Measurements from ENCODE around the gene GATA2.

The GATA2 gene

GRCh38 chr3:128455786-128456748 lies 36.9 kb downstream of the GATA2 start:
- DNase-seq = no peak

DNA sequence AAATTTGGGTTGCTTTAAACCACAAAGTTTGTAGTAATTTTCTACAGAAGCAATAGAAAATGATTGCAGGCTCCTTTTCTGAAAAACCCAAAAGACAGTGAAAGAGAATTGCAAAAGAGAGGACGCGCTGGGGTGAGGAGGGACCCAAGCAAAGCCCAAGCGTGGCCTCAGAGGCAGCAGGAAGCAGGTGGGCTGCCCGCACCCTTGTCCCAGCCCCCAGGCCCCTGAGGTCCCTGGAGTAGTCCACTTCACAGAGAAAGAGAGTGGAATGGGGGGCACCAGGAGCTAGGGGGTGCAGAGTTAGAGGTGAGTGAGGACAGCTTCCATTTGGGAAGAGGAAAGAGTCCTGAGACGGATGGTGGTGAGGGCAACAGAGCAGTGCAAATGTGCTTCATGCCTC lies 37.9 kb downstream of the GATA2 start:
- DNase-seq = no peak

DNA sequence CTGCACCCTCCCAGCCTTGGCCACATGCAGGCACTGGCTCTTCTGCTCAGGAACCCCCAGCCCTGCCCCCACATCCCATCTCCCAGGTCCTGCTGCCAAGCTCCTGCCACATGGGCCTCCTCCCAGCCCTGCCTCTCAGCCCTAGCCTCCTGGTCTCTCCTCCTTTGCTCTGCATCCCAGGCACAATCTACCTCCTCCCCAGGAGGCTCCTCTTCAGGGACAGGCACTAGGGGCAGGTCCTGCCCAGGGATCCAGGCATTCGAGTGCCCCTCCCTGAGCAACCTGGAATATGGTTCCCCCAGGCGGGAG lies 38.7 kb downstream of the GATA2 start:
- no peak for DNase-seq

DNA sequence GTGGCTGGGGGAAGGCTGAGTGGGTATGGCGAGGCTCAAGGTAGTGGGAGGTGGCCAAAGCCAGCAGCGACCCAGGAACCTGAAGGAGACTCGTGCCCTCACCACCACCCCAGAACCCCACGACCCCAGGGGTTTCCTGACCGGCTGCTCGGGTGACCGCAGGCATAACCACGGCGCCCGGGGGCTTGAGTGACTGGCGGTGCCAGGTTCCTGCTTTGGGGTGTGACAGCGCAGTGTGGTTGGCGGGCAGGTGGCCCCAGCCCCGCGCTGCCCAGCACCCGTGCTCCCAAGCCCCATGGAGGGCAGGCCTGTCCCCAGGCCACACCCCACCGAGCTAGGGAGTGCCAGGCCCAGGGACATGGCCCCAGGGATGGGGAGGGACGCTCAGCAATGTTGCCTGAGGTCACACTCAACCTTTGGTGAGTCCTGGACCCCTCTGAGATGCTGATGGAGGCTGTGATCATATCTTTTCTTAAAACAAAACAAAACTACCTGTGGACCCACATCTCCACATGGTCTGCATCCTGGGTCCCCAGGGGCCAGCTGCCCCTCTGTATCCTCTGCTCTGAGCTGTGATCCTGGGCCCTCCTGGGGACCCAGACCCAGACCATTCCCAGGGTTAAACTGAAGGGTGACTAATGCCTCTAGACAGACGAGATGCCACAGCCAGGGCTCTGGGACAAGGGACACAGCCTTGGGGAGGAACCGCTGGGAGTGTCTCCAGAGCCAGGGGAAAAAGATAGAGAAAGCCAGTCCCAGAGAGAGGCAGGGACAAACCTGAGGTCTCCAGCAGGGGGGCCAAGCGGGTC lies 39.3 kb downstream of the GATA2 start:
- no peak for DNase-seq

GRCh38 chr3:128452678-128453275 lies 40.2 kb downstream of the GATA2 start:
- DNase-seq = no peak

- no peak for DNase-seq
Observed at GRCh38 chr3:128452120-128452519, 40.9 kb downstream of the GATA2 start.

GRCh38 chr3:128449111-128449638 lies 43.8 kb downstream of the GATA2 start:
- no peak for DNase-seq

GRCh38 chr3:128448491-128448890 lies 44.5 kb downstream of the GATA2 start:
- DNase-seq = no peak

DNA sequence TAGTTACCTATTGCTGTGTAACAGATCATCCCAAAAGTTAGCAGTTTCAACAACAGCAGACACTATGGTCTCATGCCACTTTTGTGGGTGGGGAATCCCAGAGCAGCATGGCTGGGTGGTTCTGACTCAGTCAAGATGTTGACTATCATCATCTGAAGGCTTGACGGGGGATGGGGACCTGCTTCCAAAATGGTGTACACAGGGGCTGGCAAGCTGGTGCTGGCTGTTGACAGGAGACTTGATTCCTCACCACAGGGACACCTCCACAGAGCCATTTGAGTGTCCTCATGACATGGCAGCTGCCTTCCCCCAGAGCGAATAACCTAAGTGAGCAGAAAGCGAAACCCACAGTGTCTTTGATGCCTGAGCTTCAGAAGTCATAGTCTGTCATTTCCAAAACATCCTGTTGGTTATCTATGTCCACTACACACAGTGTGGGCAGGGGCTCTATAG lies 45.4 kb downstream of the GATA2 start:
- DNase-seq = no peak

- DNase-seq = no peak
Observed at GRCh38 chr3:128446821-128447220, 46.2 kb downstream of the GATA2 start.

GRCh38 chr3:128445357-128445756 lies 47.6 kb downstream of the GATA2 start:
- DNase-seq = no peak

- no peak for DNase-seq
Observed at GRCh38 chr3:128443771-128444170, 49.2 kb downstream of the GATA2 start.

GRCh38 chr3:128442949-128443348 lies 50.1 kb downstream of the GATA2 start:
- DNase-seq = no peak

DNA sequence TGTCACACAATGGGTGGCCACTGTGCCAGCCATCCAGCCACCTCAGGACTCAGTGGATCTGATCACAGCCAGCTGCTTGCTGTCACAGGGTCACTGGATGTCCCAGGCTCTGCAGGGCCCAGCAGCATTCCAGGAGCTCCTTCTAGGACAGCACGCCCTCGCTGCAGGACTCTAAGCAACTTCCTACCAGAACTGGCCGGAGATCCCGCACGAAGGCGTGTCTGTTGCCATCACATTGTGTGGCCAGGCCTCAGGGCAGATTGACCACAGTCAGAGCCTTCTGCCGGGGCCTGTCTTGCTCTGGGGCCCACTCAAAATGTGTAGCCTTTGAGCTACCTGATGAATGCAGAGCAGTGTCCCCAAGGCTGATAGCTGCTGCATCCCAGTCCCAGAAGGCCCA lies 50.9 kb downstream of the GATA2 start:
- DNase-seq = no peak

DNA sequence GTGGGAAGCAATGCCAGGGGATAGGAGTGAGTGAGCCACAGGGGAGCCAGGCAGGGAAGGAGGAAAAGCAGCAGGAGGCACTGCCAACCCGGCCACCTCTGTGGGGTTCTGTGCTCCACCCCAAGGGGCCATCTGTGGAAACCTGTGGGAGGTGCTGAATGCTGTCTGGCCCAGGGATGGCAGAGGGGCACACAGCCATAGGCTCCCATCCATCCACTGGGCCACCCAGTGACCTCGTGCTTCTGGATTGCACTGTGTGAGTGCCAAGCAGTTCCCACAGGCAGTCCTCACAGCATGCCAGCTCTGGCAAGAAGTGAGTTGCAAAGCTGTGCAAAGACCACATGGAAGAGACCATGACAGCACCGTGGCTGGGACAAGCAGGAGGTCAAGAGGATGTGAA lies 53.8 kb downstream of the GATA2 start:
- DNase-seq = no peak

GRCh38 chr3:128438488-128439072 lies 54.4 kb downstream of the GATA2 start:
- no peak for DNase-seq

DNA sequence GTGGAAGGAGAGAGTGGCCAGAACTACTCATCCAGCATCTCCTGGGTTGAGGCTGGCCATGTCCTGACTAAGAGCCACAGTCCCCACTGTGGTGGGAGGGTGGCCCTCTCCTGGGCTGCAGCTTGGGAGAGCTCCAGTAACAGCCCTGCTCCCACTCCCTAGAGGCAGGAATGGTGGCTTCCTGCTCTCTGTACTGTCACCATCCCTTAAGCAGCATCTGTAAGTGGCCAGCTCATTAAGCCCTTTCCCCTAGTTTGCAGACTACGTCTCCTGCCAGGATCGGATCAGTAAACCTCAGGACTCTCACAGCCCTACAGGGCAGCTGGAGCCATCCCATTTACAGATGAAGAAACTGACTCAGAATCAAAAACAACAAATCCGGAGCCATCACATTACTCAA lies 56.8 kb downstream of the GATA2 start:
- DNase-seq = no peak

DNA sequence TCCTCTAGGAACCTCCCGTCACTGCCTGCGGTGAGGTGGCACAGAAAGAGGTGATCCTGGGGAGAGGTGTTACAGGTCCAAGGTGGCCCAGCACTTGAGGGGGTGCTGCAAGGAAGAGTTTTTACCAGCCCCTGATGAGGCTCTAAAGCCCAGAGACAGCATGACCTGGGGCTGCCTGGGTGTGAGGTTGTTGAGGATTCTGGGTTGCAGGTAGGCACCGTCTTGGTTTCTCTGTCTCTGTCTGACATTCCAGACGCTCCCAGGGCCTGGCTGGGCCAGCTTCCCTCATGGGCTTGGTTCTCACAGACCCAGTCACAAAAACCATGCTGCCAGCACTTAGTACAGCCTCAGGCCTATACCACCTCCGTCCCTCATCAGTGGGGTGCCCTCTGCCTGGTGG lies 57.4 kb downstream of the GATA2 start:
- no peak for DNase-seq

DNA sequence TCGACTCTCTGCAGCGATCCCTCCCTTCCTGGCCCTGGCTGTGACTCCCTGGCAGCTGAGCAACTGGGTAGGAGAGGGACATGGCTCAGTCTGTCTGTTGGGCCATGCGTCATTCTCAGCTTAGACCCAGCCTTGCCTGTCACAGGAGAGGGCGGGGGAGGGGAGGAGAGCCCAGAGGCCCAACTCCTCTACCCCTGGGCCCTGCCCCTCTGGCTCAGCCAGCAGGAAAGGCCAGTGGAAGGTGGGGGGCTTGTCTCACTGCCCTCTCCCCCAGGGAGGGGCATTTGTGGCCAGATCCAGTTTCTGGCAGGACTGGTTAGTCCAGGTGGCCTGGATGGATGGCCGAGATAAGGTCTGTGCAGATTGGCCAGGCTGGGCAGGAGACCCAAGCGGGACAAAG lies 57.9 kb downstream of the GATA2 start:
- DNase-seq = no peak

DNA sequence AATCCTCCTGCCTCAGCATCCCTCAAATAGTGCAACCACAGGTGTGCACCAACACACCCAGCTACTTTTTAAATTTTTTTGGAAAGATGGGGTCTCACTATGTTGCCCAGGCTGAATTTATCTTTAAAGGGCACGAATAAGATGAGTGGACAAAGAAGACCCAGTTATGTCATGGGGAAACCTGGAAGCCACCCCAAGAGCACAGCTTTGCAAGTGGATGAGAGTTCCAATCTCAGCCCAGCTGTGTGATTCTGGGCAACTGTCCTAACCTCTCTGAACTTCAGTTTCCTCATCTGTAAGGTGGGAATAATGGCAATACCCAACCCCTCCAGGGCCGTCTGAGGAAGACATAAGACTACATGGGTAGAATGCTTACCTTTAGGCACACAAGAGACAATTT lies 58.5 kb downstream of the GATA2 start:
- DNase-seq = no peak

DNA sequence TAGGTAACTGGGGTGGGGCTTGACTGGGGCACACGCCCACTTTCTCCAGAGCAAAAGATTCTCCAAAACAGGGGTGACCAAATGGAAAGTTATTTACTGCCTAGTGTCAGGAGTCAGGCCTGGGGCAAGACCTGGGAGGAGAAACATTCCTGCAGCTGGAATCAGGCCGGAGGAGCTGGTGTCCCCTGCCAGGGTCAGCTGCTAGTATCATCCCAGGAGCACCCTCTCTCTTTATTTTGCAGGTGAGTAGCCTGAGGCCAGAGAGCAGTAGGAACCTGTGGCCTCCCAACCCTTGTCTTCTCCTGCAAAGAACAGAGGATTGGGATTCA lies 59.2 kb downstream of the GATA2 start:
- DNase-seq = no peak

GRCh38 chr3:128432971-128433836 lies 59.8 kb downstream of the GATA2 start:
- no peak for DNase-seq
